ENCODE data around the gene ACTR5.

The ACTR5 gene

GRCh38 chr20:38745757-38746156 is 2.5 kb upstream of the ACTR5 start:
- no peaks in the 10 kb centered on the region; the same call in 1 of the 2 replicates for H4K20me1 ChIP-seq (ENCODE audit: insufficient read depth, low read length)
- DNase-seq (no peak), ATAC-seq (ENCODE audit: insufficient read depth, low read depth) (no peak)
- H3K9me3 ChIP-seq (ENCODE audit: insufficient read depth, low read length, severe bottlenecking), result no peaks in the 10 kb centered on the region
- no peak overlapping the region for H3K4me3 ChIP-seq (ENCODE audit: low read depth in 1 of 2, low read length in 2 of 2)
- H3K27ac ChIP-seq (ENCODE audit: low read length), result no peak overlapping the region
- TF ChIP-seq CTCF (IDR thresholded peaks at IDR 0.05; ENCODE audit: borderline replicate concordance, extremely low read depth, low read length, poor library complexity, severe bottlenecking), result no peak
- TF ChIP-seq EZH2 (IDR thresholded peaks at IDR 0.05; ENCODE audit: borderline replicate concordance, low read depth, low read length, severe bottlenecking), result no peak
- peaks cover 21% of the 10 kb centered on the region for H3K79me2 ChIP-seq (ENCODE audit: insufficient read depth, low read length)
- no peak overlapping the region for H2AFZ ChIP-seq (ENCODE audit: low read depth, low read length)
- peaks cover 26% of the 10 kb centered on the region for H3K4me1 ChIP-seq (ENCODE audit: insufficient read depth, low read length)
- peaks cover 7% of the 10 kb centered on the region for H3K36me3 ChIP-seq (ENCODE audit: insufficient read depth, low read length)
- H3K9ac ChIP-seq (ENCODE audit: low read depth, low read length), result no peak overlapping the region
- H3K27me3 ChIP-seq (ENCODE audit: insufficient read depth, low read length, poor library complexity), result peaks cover 18% of the 10 kb centered on the region
- no peak overlapping the region for H3K4me2 ChIP-seq (ENCODE audit: insufficient read depth, low read length)

GRCh38 chr20:38747495-38748096 is 664 bp upstream of the ACTR5 start:
- peaks cover 23% of the 10 kb centered on the region for H3K36me3 ChIP-seq (ENCODE audit: insufficient read depth, low read length)
- ATAC-seq (ENCODE audit: insufficient read depth, low read depth) (no peak), DNase-seq (no peak)
- peak overlapping the region; percentile 99 for H2AFZ ChIP-seq (ENCODE audit: low read depth, low read length)
- peak overlapping the region; percentile 85 for H3K4me2 ChIP-seq (ENCODE audit: insufficient read depth, low read length)
- TF ChIP-seq CTCF (IDR thresholded peaks at IDR 0.05; ENCODE audit: borderline replicate concordance, extremely low read depth, low read length, poor library complexity, severe bottlenecking), result no peak
- TF ChIP-seq EZH2 (IDR thresholded peaks at IDR 0.05; ENCODE audit: borderline replicate concordance, low read depth, low read length, severe bottlenecking), result no peak
- peaks cover 24% of the 10 kb centered on the region for H3K79me2 ChIP-seq (ENCODE audit: insufficient read depth, low read length)
- H3K4me3 ChIP-seq (ENCODE audit: low read depth in 1 of 2, low read length in 2 of 2), result peak overlapping the region in 1 of 2 experiments; percentile 82; a peak in 2 of 4 replicates
- peak overlapping the region; percentile 82 for H3K9ac ChIP-seq (ENCODE audit: low read depth, low read length)
- peaks cover 1% of the 10 kb centered on the region for H3K27me3 ChIP-seq (ENCODE audit: insufficient read depth, low read length, poor library complexity)
- no peaks in the 10 kb centered on the region for H3K9me3 ChIP-seq (ENCODE audit: insufficient read depth, low read length, severe bottlenecking)
- no peaks in the 10 kb centered on the region for H4K20me1 ChIP-seq (ENCODE audit: insufficient read depth, low read length)
- peaks cover 30% of the 10 kb centered on the region for H3K4me1 ChIP-seq (ENCODE audit: insufficient read depth, low read length)
- H3K27ac ChIP-seq (ENCODE audit: low read length), result peak overlapping the region; percentile 68

- peak; percentile 16 for ATAC-seq (ENCODE audit: insufficient read depth, low read depth)
- peaks cover 33% of the 10 kb centered on the region for H3K36me3 ChIP-seq (ENCODE audit: insufficient read depth, low read length)
These were observed 545 bp downstream of the ACTR5 start for GRCh38 chr20:38748861-38749149.

More at GRCh38 chr20:38748861-38749149, 545 bp downstream of the ACTR5 start:
- Histone ChIP-seq H4K20me1 (ENCODE audit: insufficient read depth, low read length) (no peaks in the 10 kb centered on the region), H3K4me2 (ENCODE audit: insufficient read depth, low read length) (peak overlapping the region; percentile 85), H3K4me1 (ENCODE audit: insufficient read depth, low read length) (peaks cover 30% of the 10 kb centered on the region), H3K27me3 (ENCODE audit: insufficient read depth, low read length, poor library complexity) (no peaks in the 10 kb centered on the region), H2AFZ (ENCODE audit: low read depth, low read length) (peak overlapping the region; percentile 99), H3K9ac (ENCODE audit: low read depth, low read length) (peak overlapping the region; percentile 82), H3K9me3 (ENCODE audit: insufficient read depth, low read length, severe bottlenecking) (no peaks in the 10 kb centered on the region), H3K79me2 (ENCODE audit: insufficient read depth, low read length) (peaks cover 24% of the 10 kb centered on the region), H3K27ac (ENCODE audit: low read length) (peak overlapping the region; percentile 82), H3K4me3 (ENCODE audit: low read depth in 1 of 2, low read length in 2 of 2) (peak overlapping the region; percentile 40 to 82)
- TF ChIP-seq CTCF (IDR thresholded peaks at IDR 0.05; ENCODE audit: borderline replicate concordance, extremely low read depth, low read length, poor library complexity, severe bottlenecking), result no peak
- no peak for TF ChIP-seq EZH2 (IDR thresholded peaks at IDR 0.05; ENCODE audit: borderline replicate concordance, low read depth, low read length, severe bottlenecking)
- DNase-seq, result peak; percentile 39
